ENCODE measurements around the gene IQCE. TPM values are rescaled to one million over a fixed set of nuclear protein-coding genes. Genes with fewer than 3 reads are reported as not detected.
"Not testable (repeated sequence)": the region's sequence is repeated elsewhere in the genome, so short reads cannot be mapped to it uniquely, and the experiment has no call there.

IQCE gene
- total RNA-seq, 4 donors from 2014 or later: 16.8 to 46.9 (median 26.9) TPM

DNA sequence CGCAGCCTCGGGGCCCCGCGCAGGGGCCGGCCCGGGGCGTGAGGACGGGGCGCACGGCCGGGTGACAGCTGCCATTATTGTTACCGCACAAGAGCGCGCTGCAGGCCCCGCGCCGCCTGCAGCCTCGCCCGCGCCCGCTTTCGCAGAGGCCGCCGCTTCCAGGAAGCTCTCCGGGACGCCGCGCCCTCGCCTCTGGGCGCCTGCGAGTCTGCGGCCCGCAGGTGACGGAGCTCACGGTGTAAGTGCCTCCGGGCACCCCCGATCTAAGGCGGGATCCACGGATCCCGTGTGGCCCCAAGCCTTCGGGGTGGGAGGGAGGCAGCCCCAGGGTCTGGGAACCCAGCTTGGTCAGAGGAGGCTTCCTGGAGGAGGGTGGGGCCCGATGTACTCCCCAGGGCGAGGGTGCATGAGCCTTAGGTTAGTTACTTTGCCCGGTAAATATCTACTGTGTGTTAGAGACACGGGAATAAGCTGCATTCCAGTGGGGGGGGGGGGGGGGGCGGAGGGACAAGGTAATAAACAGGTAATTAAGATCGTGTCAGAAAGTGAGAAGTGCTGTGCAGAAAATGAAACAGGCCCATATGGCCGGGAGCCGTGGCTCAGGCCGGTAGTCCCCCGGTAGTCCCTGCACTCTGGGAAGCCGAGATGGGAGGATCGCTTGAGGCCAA is 638 bp downstream of the IQCE start:
- H3K36me3 ChIP-seq: no peaks in the 10 kb centered on the region
- 12 to 18% methylated on average over 22 to 28 of the region's 53 CpGs for WGBS, 2 donors
- DNase-seq (ENCODE audit: low spot score in 2 of 2): no peak

DNA sequence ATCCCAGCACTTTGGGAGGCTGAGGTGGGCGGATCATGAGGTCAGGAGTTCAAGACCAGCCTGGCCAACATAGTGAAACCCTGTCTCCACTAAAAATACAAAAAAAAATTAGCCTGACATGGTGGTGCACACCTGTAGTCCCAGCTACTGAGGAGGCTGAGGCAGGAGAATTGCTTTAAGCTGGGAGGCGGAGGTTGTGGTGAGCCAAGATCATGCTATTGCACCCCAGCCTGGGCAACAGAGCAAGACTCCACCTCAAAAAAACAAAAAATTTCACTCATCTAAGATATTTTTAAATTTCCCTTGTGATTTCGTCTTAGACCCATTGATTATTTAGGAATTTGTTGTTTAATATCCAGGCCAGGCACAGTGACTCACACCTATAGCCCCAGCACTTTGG is 5.2 kb downstream of the IQCE start:
- peaks cover 0 to 38% (median 11%) of the 10 kb centered on the region in 4 donors for H3K4me1 ChIP-seq
- H3K27me3 ChIP-seq; H3K4me3 ChIP-seq; H3K9me3 ChIP-seq; H3K27ac ChIP-seq; H3K36me3 ChIP-seq; DNase-seq (ENCODE audit: low spot score in 2 of 2): not testable (repeated sequence)
- 93 to 95% methylated on average over 3 of the region's 3 CpGs for WGBS, 2 donors

More for the DNA sequence above, 638 bp downstream of the IQCE start:
- H3K4me3 ChIP-seq: peak overlapping the region; percentile 73 to 99 (median 78)
- H3K27ac ChIP-seq: peak overlapping the region in 3 of 4 donors; percentile 61 to 79 (median 61)
- peaks cover 0 to 40% (median 18%) of the 10 kb centered on the region in 4 donors for H3K4me1 ChIP-seq
- no peaks in the 10 kb centered on the region for H3K27me3 ChIP-seq
- no peaks in the 10 kb centered on the region for H3K9me3 ChIP-seq
- TF ChIP-seq, protein P1, sequence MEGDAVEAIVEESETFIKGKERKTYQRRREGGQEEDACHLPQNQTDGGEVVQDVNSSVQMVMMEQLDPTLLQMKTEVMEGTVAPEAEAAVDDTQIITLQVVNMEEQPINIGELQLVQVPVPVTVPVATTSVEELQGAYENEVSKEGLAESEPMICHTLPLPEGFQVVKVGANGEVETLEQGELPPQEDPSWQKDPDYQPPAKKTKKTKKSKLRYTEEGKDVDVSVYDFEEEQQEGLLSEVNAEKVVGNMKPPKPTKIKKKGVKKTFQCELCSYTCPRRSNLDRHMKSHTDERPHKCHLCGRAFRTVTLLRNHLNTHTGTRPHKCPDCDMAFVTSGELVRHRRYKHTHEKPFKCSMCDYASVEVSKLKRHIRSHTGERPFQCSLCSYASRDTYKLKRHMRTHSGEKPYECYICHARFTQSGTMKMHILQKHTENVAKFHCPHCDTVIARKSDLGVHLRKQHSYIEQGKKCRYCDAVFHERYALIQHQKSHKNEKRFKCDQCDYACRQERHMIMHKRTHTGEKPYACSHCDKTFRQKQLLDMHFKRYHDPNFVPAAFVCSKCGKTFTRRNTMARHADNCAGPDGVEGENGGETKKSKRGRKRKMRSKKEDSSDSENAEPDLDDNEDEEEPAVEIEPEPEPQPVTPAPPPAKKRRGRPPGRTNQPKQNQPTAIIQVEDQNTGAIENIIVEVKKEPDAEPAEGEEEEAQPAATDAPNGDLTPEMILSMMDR (IDR thresholded peaks at IDR 0.05): no peak
- TF ChIP-seq POLR2A (IDR thresholded peaks at IDR 0.05) (no peak), EP300 (IDR thresholded peaks at IDR 0.05) (no peak)

DNA sequence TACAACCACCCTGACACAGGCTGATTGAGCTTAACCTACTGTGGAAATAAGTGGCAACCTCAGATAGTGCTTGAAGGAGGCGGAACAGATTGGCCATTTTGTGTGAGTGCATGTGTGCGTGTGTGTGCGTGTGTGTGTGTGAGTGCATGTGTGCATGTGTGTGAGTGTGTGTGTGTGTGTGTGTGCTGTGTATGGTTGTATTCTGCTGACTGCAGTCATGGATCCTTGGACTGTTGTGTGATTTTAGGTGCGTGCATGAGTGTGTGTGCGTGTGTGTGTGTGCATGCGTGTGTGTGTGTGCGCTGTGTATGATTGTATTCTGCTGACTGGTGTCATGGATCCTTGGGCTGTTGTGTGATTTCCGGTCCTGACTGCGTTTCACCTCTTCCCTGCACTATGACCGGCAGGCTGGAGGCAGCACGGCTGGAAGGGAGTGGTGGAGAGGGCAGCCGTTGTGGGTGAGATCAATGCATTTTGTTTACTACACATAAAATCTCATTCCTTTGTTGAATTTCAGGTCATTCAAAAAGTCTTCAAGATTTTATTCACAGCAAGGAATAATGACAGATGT is 6.3 kb downstream of the IQCE start:
- no peaks in the 10 kb centered on the region for H3K9me3 ChIP-seq
- TF ChIP-seq, protein P1 (IDR thresholded peaks at IDR 0.05): no peak
- TF ChIP-seq EP300 (IDR thresholded peaks at IDR 0.05) (no peak), POLR2A (IDR thresholded peaks at IDR 0.05) (no peak)
- no peak overlapping the region for H3K4me3 ChIP-seq
- no peaks in the 10 kb centered on the region for H3K27me3 ChIP-seq
- H3K27ac ChIP-seq: no peak overlapping the region
- DNase-seq (ENCODE audit: low spot score in 2 of 2): no peak
- WGBS, 2 donors: 72 to 75% methylated on average over 12 of the region's 12 CpGs
- H3K36me3 ChIP-seq: peaks cover 0 to 7% (median 0%) of the 10 kb centered on the region in 3 donors
- peaks cover 0 to 30% (median 7%) of the 10 kb centered on the region in 4 donors for H3K4me1 ChIP-seq

DNA sequence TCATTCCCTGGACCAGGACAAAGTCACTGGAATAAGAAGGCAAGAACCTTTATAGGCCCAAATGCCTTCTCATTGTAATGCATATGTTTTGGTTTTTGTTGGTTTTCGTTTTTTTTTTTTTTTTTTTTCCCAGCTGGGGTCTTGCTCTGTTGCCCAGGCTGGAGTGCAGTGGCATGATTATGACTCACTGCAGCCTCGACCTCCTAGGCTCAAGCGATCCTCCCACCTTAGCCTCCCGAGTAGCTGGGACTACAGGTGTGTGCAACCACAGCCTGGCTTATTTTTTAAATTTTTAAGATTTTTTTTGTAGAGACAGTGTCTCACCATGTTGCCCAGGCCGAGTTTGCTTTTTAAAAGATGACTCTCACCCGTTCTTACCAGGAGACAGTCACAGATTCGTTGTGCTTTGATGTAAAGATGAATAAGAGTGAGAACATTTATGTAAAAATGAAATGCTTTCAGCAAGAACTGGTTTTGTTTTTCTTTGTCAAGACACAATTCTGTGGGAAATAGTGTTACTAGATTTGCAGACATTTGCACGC is 7.6 kb downstream of the IQCE start:
- 61 to 63% methylated on average over 8 of the region's 8 CpGs for WGBS, 2 donors
- peak overlapping the region in 1 of 4 donors; percentile 21 for H3K4me3 ChIP-seq
- no peaks in the 10 kb centered on the region for H3K27me3 ChIP-seq
- peaks cover 0 to 26% (median 3%) of the 10 kb centered on the region in 4 donors for H3K4me1 ChIP-seq
- H3K9me3 ChIP-seq: no peaks in the 10 kb centered on the region
- DNase-seq (ENCODE audit: low spot score in 2 of 2): no peak
- peaks cover 0 to 7% (median 0%) of the 10 kb centered on the region in 3 donors for H3K36me3 ChIP-seq
- TF ChIP-seq EP300 (IDR thresholded peaks at IDR 0.05): no peak
- TF ChIP-seq POLR2A (IDR thresholded peaks at IDR 0.05): no peak
- TF ChIP-seq, protein P1 (IDR thresholded peaks at IDR 0.05): no peak
- H3K27ac ChIP-seq: peak overlapping the region in 1 of 4 donors; percentile 30

DNA sequence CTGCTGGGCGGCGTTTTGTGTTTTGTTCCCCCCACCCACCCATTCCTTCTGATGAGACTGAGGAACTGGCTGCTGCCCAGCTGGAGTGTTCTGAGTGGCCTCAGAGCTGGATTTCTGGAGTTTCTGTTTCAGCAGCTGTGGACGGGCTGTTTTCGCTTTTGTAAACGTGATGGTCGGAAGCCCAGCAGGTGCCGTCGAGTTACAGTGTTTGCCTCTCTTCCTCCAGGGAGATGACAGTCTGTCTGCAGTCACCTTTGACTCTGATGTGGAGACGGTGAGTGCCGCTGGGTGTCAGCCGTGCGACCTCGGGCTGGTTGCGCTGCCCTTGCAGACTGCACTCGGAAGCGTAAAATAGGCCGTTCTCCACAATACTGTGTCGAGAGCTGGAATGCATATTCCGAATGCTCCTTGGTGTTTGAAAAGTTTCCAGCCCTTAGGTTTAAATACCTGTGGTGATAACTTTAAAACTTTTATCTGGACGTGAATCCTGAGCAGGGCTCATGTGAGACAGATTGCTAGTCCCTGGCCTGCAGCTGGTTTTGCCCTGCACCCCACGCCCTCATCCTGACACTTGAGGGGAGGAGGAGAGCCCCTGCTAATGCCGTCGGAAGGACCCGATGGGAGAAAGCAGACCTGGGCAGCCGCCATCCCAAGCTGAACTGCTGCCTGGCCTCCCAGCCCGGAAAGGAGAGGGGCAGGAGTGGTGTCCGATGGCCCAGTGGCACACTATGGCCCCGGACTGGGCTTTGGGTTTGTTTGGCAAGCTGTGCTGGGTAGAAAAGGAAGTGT is 8.3 kb downstream of the IQCE start:
- Histone ChIP-seq H3K9me3 (no peaks in the 10 kb centered on the region), H3K27ac (peak overlapping the region in 1 of 4 donors; percentile 30), H3K36me3 (peaks cover 0 to 12% (median 0%) of the 10 kb centered on the region in 3 donors), H3K4me3 (peak overlapping the region in 1 of 4 donors; percentile 21), H3K27me3 (no peaks in the 10 kb centered on the region), H3K4me1 (peaks cover 0 to 19% (median 3%) of the 10 kb centered on the region in 4 donors)
- DNase-seq (ENCODE audit: low spot score in 2 of 2): no peak
- TF ChIP-seq, protein P1 (IDR thresholded peaks at IDR 0.05): peak in 1 of 5 experiments; percentile 11
- no peak for TF ChIP-seq POLR2A (IDR thresholded peaks at IDR 0.05)
- no peak for TF ChIP-seq EP300 (IDR thresholded peaks at IDR 0.05)
- 56 to 64% methylated on average over 28 of the region's 28 CpGs for WGBS, 2 donors
